Posterior cingulate gyrus (tissue), 11 donors: Measurements from ENCODE around the gene IRF9.

Experiments used
- DNase-seq, 10 donors: peaks; one replicate each; pipeline versions ENCODE4 v3.0.0 to v3.0.0-alpha.2; 2020 to 2021; ENCODE audit warnings: mixed read lengths in 3 of 10
- intact Hi-C: fragments of 100-400 bp; cut with DNase I; formaldehyde crosslinking; loops from one replicate; pipeline ENCODE4 v1.15.1; 2023

The IRF9 gene

GRCh38 chr14:24207104-24207551, 46.1 kb downstream of the IRF9 start:
- intact Hi-C loops: no loop called here
- DNase-seq: no peak

GRCh38 chr14:24207625-24208024, 46.6 kb downstream of the IRF9 start:
- DNase-seq: no peak
- intact Hi-C loops: no loop called here

GRCh38 chr14:24211311-24211710, 50.2 kb downstream of the IRF9 start:
- intact Hi-C loops: no loop called here
- no peak for DNase-seq

GRCh38 chr14:24212924-24213865, 52.1 kb downstream of the IRF9 start, which contains the start of gene CHMP4A:
TSS of gene CHMP4A (minus strand) at chr14:24213488. CDS start at chr14:24213439, 49 bp downstream.
- intact Hi-C loops: no loop called here
- peak; percentile 82 to 99 (median 96) for DNase-seq

- intact Hi-C loops: no loop called here
- no peak for DNase-seq
These were observed 53.0 kb downstream of the IRF9 start for GRCh38 chr14:24213866-24214662.

GRCh38 chr14:24215495-24216344, 54.7 kb downstream of the IRF9 start, which contains the start of gene MDP1:
TSS of gene MDP1 (minus strand) at chr14:24216066. CDS start at chr14:24215955, 111 bp downstream.
- DNase-seq: peak; percentile 75 to 98 (median 86)
- intact Hi-C loops: no loop called here
